K562 (cell line): ENCODE results near the gene C11orf98. TPM values are rescaled to one million over a fixed set of nuclear protein-coding genes. Genes with fewer than 3 reads are reported as not detected.

ENCODE experiments used
- ATF6 ChIP-seq: sonication (generic); formaldehyde crosslinking; IDR thresholded peaks from 2 replicates; pipeline ENCODE4 v1.4.0; 2020; ENCODE audit warnings: mild to moderate bottlenecking, missing genetic modification reagents
- C11orf30 ChIP-seq: fragments of 450-650 bp; IDR thresholded peaks from 2 replicates; pipeline ENCODE4 v1.6.1; 2016; ENCODE audit warnings: low read depth, mild to moderate bottlenecking
- CHD2 ChIP-seq: IDR thresholded peaks from 2 replicates; pipeline ENCODE4 v1.6.1; 2011; ENCODE audit warnings: low read depth, low read length
- ESRRA ChIP-seq: fragments of 450-650 bp; IDR thresholded peaks from 2 replicates; pipeline ENCODE4 v1.6.1; 2014; ENCODE audit warnings: low read depth, mild to moderate bottlenecking, moderate library complexity, borderline replicate concordance
- FOXJ2 ChIP-seq: fragments of 200-800 bp; sonication (Bioruptor generic); IDR thresholded peaks from 2 replicates; pipeline ENCODE4 v1.6.1; 2016; ENCODE audit warnings: missing genetic modification characterization, missing compliant biosample characterization
- FOXK2 ChIP-seq, 2 experiments: fragments of 450-650 bp; IDR thresholded peaks in 1 of 2; conservative IDR thresholded peaks in 1 of 2; 2 replicates each; pipeline ENCODE4 v1.6.1; 2016; ENCODE audit warnings: low read depth in 2 of 2, mild to moderate bottlenecking in 1 of 2
- GABPB1 ChIP-seq: sonication (generic); formaldehyde crosslinking; IDR thresholded peaks from 2 replicates; pipeline ENCODE4 v1.8.0; 2022; ENCODE audit warnings: mild to moderate bottlenecking, missing genetic modification reagents
- HDAC2 ChIP-seq: fragments of 450-650 bp; IDR thresholded peaks from 2 replicates; pipeline ENCODE4 v1.6.1; 2016; ENCODE audit warnings: mild to moderate bottlenecking
- KAT8 ChIP-seq: fragments of 450-650 bp; IDR thresholded peaks from 2 replicates; pipeline ENCODE4 v1.6.1; 2016; ENCODE audit warnings: low read depth, mild to moderate bottlenecking
- L3MBTL2 ChIP-seq: fragments of 450-650 bp; IDR thresholded peaks from 2 replicates; pipeline ENCODE4 v1.6.1; 2016; ENCODE audit warnings: mild to moderate bottlenecking, moderate library complexity
- MAFF ChIP-seq: IDR thresholded peaks from 2 replicates; pipeline ENCODE4 v1.6.1; 2012; ENCODE audit warnings: low read length, improper control_type of control experiment
- MCM3 ChIP-seq: fragments of 450-650 bp; IDR thresholded peaks from 2 replicates; pipeline ENCODE4 v1.6.1; 2016
- MTA3 ChIP-seq: fragments of 450-650 bp; formaldehyde crosslinking; IDR thresholded peaks from 2 replicates; pipeline ENCODE4 v1.6.1; 2017; ENCODE audit warnings: mild to moderate bottlenecking, borderline replicate concordance
- MXI1 ChIP-seq: IDR thresholded peaks from 2 replicates; pipeline ENCODE4 v1.6.1; 2011; ENCODE audit warnings: low read depth, mild to moderate bottlenecking, improper control_type of control experiment, low read length
- NR1H2 ChIP-seq: sonication (generic); formaldehyde crosslinking; IDR thresholded peaks from 2 replicates; pipeline ENCODE4 v1.4.0; 2020; ENCODE audit warnings: mild to moderate bottlenecking, missing genetic modification reagents
- POLR2B ChIP-seq: fragments of 450-650 bp; IDR thresholded peaks from 2 replicates; pipeline ENCODE4 v1.6.1; 2018; ENCODE audit warnings: low read depth; ENCODE audit not compliant: partially characterized antibody
- SLC30A9 ChIP-seq: fragments of 250-450 bp; sonication (Bioruptor Pico); IDR thresholded peaks from 2 replicates; pipeline ENCODE4 v1.8.0; 2022; ENCODE audit warnings: mild to moderate bottlenecking, moderate library complexity
- THRA ChIP-seq: fragments of 450-650 bp; IDR thresholded peaks from 2 replicates; pipeline ENCODE4 v1.6.1; 2017; ENCODE audit warnings: mild to moderate bottlenecking, moderate library complexity
- UBTF ChIP-seq, 2 experiments: IDR thresholded peaks; 2 replicates each; pipeline ENCODE4 v1.6.1; 2012; ENCODE audit warnings: improper control_type of control experiment in 2 of 2, low read depth in 2 of 2, low read length in 2 of 2, borderline replicate concordance in 1 of 2
- USF1 ChIP-seq: sonication (generic); formaldehyde crosslinking; IDR thresholded peaks from 2 replicates; pipeline ENCODE4 v1.9.0; 2022; ENCODE audit warnings: mild to moderate bottlenecking, missing genetic modification reagents
- ZBTB7A ChIP-seq: IDR thresholded peaks from 2 replicates; pipeline ENCODE4 v1.6.1; 2011; ENCODE audit warnings: low read depth, mild to moderate bottlenecking, low read length, moderate library complexity, borderline replicate concordance; ENCODE audit not compliant: control insufficient read depth
- polyA plus RNA-seq, 8 experiments: library from polyadenylated mRNA; depleted of rRNA in 4 of 8; stranded (reverse) in 5 of 8; unstranded in 3 of 8; fragments of >200 nt; fragmentation: Nextera tagmentation in 2 of 8; fragmentation: Illumina TruSeq in 1 of 8; extraction: Ambion mirVana in 2 of 8; extraction: Trizol in 1 of 8; gene quantifications; 2 replicates each; pipeline versions ENCODE4 v1.2.1 to v1.2.3, GENCODE V29; 2011 to 2014; ENCODE audit warnings: inconsistent platforms in 1 of 8, missing spikeins in 1 of 8
- total RNA-seq, 7 experiments: library from RNA; depleted of rRNA in 6 of 7; stranded (reverse); fragments of >200 nt in 6 of 7; fragmentation: Illumina TruSeq in 2 of 7; extraction: Trizol in 2 of 7; gene quantifications; 2 replicates each; pipeline versions ENCODE4 v1.2.1 to v1.2.3, GENCODE V29; 2011 to 2021; ENCODE audit warnings: low replicate concordance in 1 of 7

C11orf98 gene
- total and polyA plus RNA-seq, 9 of the 15 experiments (the other 6 are each of a cell fraction or from before 2014, with no cell fraction given) = 103 to 352 (median 218) TPM

- 0 out of 2 replicates have a peak, but pooled peaks have one; percentile 17 for TF ChIP-seq ESRRA
- TF ChIP-seq FOXJ2 (tag) = 0 out of 2 replicates have a peak, but pooled peaks have one; percentile 39
- no peak for TF ChIP-seq MAFF
- peak; percentile 88; the same call in 1 of the 2 replicates for TF ChIP-seq NR1H2 (CRISPR knock-in tag)
- 0 out of 4 replicates have a peak, but pooled peaks of 1 of the 2 experiments have one; percentile 50 for TF ChIP-seq UBTF (IDR thresholded peaks at IDR 0.05; ENCODE audit: borderline replicate concordance in 1 of 2, low read depth in 2 of 2, low read length in 2 of 2)
- peak in 1 of 2 experiments; percentile 59; a peak in 2 of 4 replicates for TF ChIP-seq FOXK2 (conservative IDR thresholded peaks at IDR 0.05 in 1 of 2, IDR thresholded peaks at IDR 0.05 in 1 of 2; ENCODE audit: low read depth in 2 of 2)
- TF ChIP-seq C11orf30 = peak; percentile 95
- TF ChIP-seq MXI1 = 0 out of 2 replicates have a peak, but pooled peaks have one; percentile 39
- peak; percentile 89 for TF ChIP-seq GABPB1 (CRISPR knock-in tag)
- peak; percentile 29; the same call in 1 of the 2 replicates for TF ChIP-seq ZBTB7A
- TF ChIP-seq CHD2 = peak; percentile 11; the same call in 1 of the 2 replicates
- no peak for TF ChIP-seq THRA
- peak; percentile 91 for TF ChIP-seq L3MBTL2
- TF ChIP-seq USF1 (CRISPR knock-in tag) = peak; percentile 99
- TF ChIP-seq ATF6 (CRISPR knock-in tag) = peak; percentile 89; the same call in 1 of the 2 replicates
- TF ChIP-seq MCM3 = no peak
- TF ChIP-seq HDAC2 = peak; percentile 46; the same call in 1 of the 2 replicates
- no peak for TF ChIP-seq SLC30A9
- no peak for TF ChIP-seq KAT8
- peak; percentile 64 for TF ChIP-seq POLR2B
- peak; percentile 99 for TF ChIP-seq MTA3
Observed at GRCh38 chr11:62678770-62679696, 14.0 kb upstream of the C11orf98 start, which contains the start of gene UBXN1 (continued).
